Measurements from ENCODE around the gene SERGEF. TPM values are rescaled to one million over a fixed set of nuclear protein-coding genes. Genes with fewer than 3 reads are reported as not detected.

The SERGEF gene
- total RNA-seq, 1 donor from 2014 or later, result 23.3 TPM

GRCh38 chr11:17861036-17861755 lies 151.7 kb downstream of the SERGEF start:
- DNase-seq (ENCODE audit: low read depth, low spot score), result no peak

- DNase-seq (ENCODE audit: low read depth, low spot score), result no peak
Measured at GRCh38 chr11:17859552-17859951, 153.3 kb downstream of the SERGEF start.

- DNase-seq (ENCODE audit: low read depth, low spot score), result no peak
Measured at GRCh38 chr11:17855531-17856290, 157.1 kb downstream of the SERGEF start.

- no peak for DNase-seq (ENCODE audit: low read depth, low spot score)
Measured at GRCh38 chr11:17853280-17853679, 159.6 kb downstream of the SERGEF start.

GRCh38 chr11:17852246-17852645 lies 160.6 kb downstream of the SERGEF start:
- DNase-seq (ENCODE audit: low read depth, low spot score), result no peak

GRCh38 chr11:17851697-17852096 lies 161.2 kb downstream of the SERGEF start:
- DNase-seq (ENCODE audit: low read depth, low spot score), result no peak

GRCh38 chr11:17850336-17850735 lies 162.5 kb downstream of the SERGEF start:
- DNase-seq (ENCODE audit: low read depth, low spot score), result no peak

- DNase-seq (ENCODE audit: low read depth, low spot score), result no peak
Measured at GRCh38 chr11:17848715-17849114, 164.1 kb downstream of the SERGEF start.

GRCh38 chr11:17846852-17847453 lies 165.9 kb downstream of the SERGEF start:
- no peak for DNase-seq (ENCODE audit: low read depth, low spot score)

- no peak for DNase-seq (ENCODE audit: low read depth, low spot score)
Measured at GRCh38 chr11:17845431-17845881, 167.4 kb downstream of the SERGEF start.

GRCh38 chr11:17840101-17840548 lies 172.7 kb downstream of the SERGEF start:
- DNase-seq (ENCODE audit: low read depth, low spot score), result no peak

- DNase-seq (ENCODE audit: low read depth, low spot score), result no peak
Measured at GRCh38 chr11:17839450-17839849, 173.4 kb downstream of the SERGEF start.

- no peak for DNase-seq (ENCODE audit: low read depth, low spot score)
Measured at GRCh38 chr11:17838102-17838501, 174.7 kb downstream of the SERGEF start.

GRCh38 chr11:17831883-17832282 lies 181.0 kb downstream of the SERGEF start:
- DNase-seq (ENCODE audit: low read depth, low spot score), result no peak

GRCh38 chr11:17831228-17831627 lies 181.6 kb downstream of the SERGEF start:
- DNase-seq (ENCODE audit: low read depth, low spot score), result no peak

GRCh38 chr11:17828311-17828751 lies 184.5 kb downstream of the SERGEF start:
- DNase-seq (ENCODE audit: low read depth, low spot score), result no peak

GRCh38 chr11:17827006-17827405 lies 185.8 kb downstream of the SERGEF start:
- no peak for DNase-seq (ENCODE audit: low read depth, low spot score)

- no peak for DNase-seq (ENCODE audit: low read depth, low spot score)
Measured at GRCh38 chr11:17822401-17822781, 190.5 kb downstream of the SERGEF start.

- DNase-seq (ENCODE audit: low read depth, low spot score), result no peak
Measured at GRCh38 chr11:17821648-17822400, 191.0 kb downstream of the SERGEF start.

GRCh38 chr11:17816232-17816931 lies 196.5 kb downstream of the SERGEF start:
- DNase-seq (ENCODE audit: low read depth, low spot score), result no peak

GRCh38 chr11:17814546-17814945 lies 198.3 kb downstream of the SERGEF start:
- no peak for DNase-seq (ENCODE audit: low read depth, low spot score)

All from pulmonary artery endothelial cell (primary cell).